Right forelimb (tissue), 1 donor: Measurements from ENCODE around the gene MGAT1.
"Not testable (repeated sequence)": the region's sequence is repeated elsewhere in the genome, so short reads cannot be mapped to it uniquely, and the experiment has no call there.

Source experiments
- DNase-seq: peaks from one replicate; pipeline ENCODE4 v3.0.0-alpha.2; 2018

The MGAT1 gene

GRCh38 chr5:180784497-180785097 is 18.0 kb downstream of the MGAT1 start:
- DNase-seq = peak; percentile 76

- DNase-seq = no peak
Observed at GRCh38 chr5:180783340-180784052, 19.1 kb downstream of the MGAT1 start.

GRCh38 chr5:180782748-180783147 is 19.9 kb downstream of the MGAT1 start:
- DNase-seq = no peak

GRCh38 chr5:180781900-180782326 is 20.7 kb downstream of the MGAT1 start:
- not testable (repeated sequence) for DNase-seq

- DNase-seq = no peak
Observed at GRCh38 chr5:180779985-180780610, 22.5 kb downstream of the MGAT1 start.

- DNase-seq = no peak
Observed at GRCh38 chr5:180777475-180777874, 25.1 kb downstream of the MGAT1 start.

GRCh38 chr5:180776376-180776775 is 26.2 kb downstream of the MGAT1 start:
- no peak for DNase-seq

GRCh38 chr5:180775624-180776023 is 27.0 kb downstream of the MGAT1 start:
- DNase-seq = no peak

GRCh38 chr5:180771839-180772238 is 30.8 kb downstream of the MGAT1 start:
- no peak for DNase-seq

GRCh38 chr5:180769821-180770220 is 32.8 kb downstream of the MGAT1 start:
- no peak for DNase-seq

GRCh38 chr5:180755601-180756000 is 47.0 kb downstream of the MGAT1 start:
- DNase-seq = no peak

GRCh38 chr5:180744253-180744652 is 58.4 kb downstream of the MGAT1 start:
- DNase-seq = no peak

GRCh38 chr5:180742727-180743126 is 59.9 kb downstream of the MGAT1 start:
- no peak for DNase-seq

- not testable (repeated sequence) for DNase-seq
Observed at GRCh38 chr5:180740953-180741352, 61.7 kb downstream of the MGAT1 start.

GRCh38 chr5:180739958-180740357 is 62.6 kb downstream of the MGAT1 start, which contains the start of gene OR2Y1:
OR2Y1 (minus strand) TSS chr5:180740058; CDS start chr5:180740058, 0 bp downstream.
- no peak for DNase-seq

GRCh38 chr5:180739271-180739670 is 63.3 kb downstream of the MGAT1 start:
- no peak for DNase-seq

GRCh38 chr5:180736536-180736935 is 66.1 kb downstream of the MGAT1 start:
- no peak for DNase-seq
